Spleen (tissue), 11 donors: ENCODE data around the gene BCL2L11. TPM values are rescaled to one million over a fixed set of nuclear protein-coding genes. Genes with fewer than 3 reads are reported as not detected.

Experiments used
- DNase-seq: peaks from one replicate; pipeline ENCODE4 v3.0.0-alpha.2; 2020
- H3K27ac ChIP-seq, 8 donors: fragments of 200-600 bp; sonication (generic) in 7 of 8; 1 replicate in 4 of 8; 2 replicates in 4 of 8; pipeline versions ENCODE4 v1.5.0 to v1.8.0; 2016 to 2021; ENCODE audit warnings: inconsistent platforms in 4 of 8, mild to moderate bottlenecking in 4 of 8, moderate library complexity in 1 of 8
- H3K27me3 ChIP-seq, 7 donors: fragments of 200-600 bp; sonication (generic) in 6 of 7; replicated peaks in 1 of 7; 1 replicate in 4 of 7; 2 replicates in 3 of 7; pipeline versions ENCODE4 v1.5.0 to v1.8.0; 2016 to 2021; ENCODE audit warnings: inconsistent platforms in 3 of 7, mild to moderate bottlenecking in 1 of 7
- H3K36me3 ChIP-seq, 6 donors: fragments of 200-600 bp; sonication (generic) in 5 of 6; 1 replicate in 4 of 6; 2 replicates in 2 of 6; pipeline versions ENCODE4 v1.5.0 to v1.8.0; 2016 to 2021; ENCODE audit warnings: inconsistent platforms in 2 of 6
- H3K4me1 ChIP-seq, 6 donors: fragments of 200-600 bp; sonication (generic) in 5 of 6; 1 replicate in 3 of 6; 2 replicates in 3 of 6; pipeline versions ENCODE4 v1.5.0 to v1.8.0; 2016 to 2021; ENCODE audit warnings: inconsistent platforms in 3 of 6
- H3K4me3 ChIP-seq, 8 donors: fragments of 200-600 bp; sonication (generic) in 7 of 8; 1 replicate in 4 of 8; 2 replicates in 4 of 8; pipeline versions ENCODE4 v1.5.0 to v1.8.0; 2016 to 2021; ENCODE audit warnings: inconsistent platforms in 4 of 8, mild to moderate bottlenecking in 4 of 8, moderate library complexity in 2 of 8
- H3K9me3 ChIP-seq, 8 donors: fragments of 200-600 bp; sonication (generic) in 7 of 8; 1 replicate in 4 of 8; 2 replicates in 4 of 8; pipeline versions ENCODE4 v1.5.0 to v1.8.0; 2016 to 2021; ENCODE audit warnings: inconsistent platforms in 4 of 8
- CTCF ChIP-seq, 11 experiments: fragments of 200-600 bp in 7 of 11; fragments of 450-650 bp in 4 of 11; sonication (generic) in 4 of 11; IDR thresholded peaks in 8 of 11; conservative IDR thresholded peaks in 3 of 11; 1 replicate in 7 of 11; 2 replicates in 4 of 11; pipeline versions ENCODE4 v1.4.0 to v1.8.0; 2016 to 2021; ENCODE audit warnings: antibody characterized with exemption in 11 of 11, inconsistent platforms in 4 of 11, mild to moderate bottlenecking in 1 of 11
- POLR2A ChIP-seq, 3 donors: fragments of 450-650 bp; IDR thresholded peaks; one replicate each; pipeline ENCODE4 v1.5.1; 2017; ENCODE audit warnings: antibody characterized with exemption in 3 of 3, mild to moderate bottlenecking in 1 of 3
- POLR2AphosphoS5 ChIP-seq, 3 donors: sonication (generic); formaldehyde crosslinking; IDR thresholded peaks; one replicate each; pipeline ENCODE4 v1.5.1; 2017; ENCODE audit warnings: antibody characterized with exemption in 3 of 3
- WGBS, 5 donors: extraction: QIAGEN DNeasy Blood & Tissue Kit in 3 of 5; methylation state at CpG; one replicate each; pipeline versions ENCODE4 v1.1.5 to v1.1.7; 2013 to 2018; 5-methylcytosine and 5-hydroxymethylcytosine counted together
- intact Hi-C: fragments of 100-400 bp; cut with DNase I; formaldehyde crosslinking; loops from one replicate; pipeline ENCODE4 v1.15.0; 2023; ENCODE audit warnings: low total_unique reads
- polyA plus RNA-seq, 3 donors: library from polyadenylated mRNA; stranded (reverse); fragments of 200-250 nt; gene quantifications; one replicate each; pipeline ENCODE4 v1.2.1, GENCODE V29; 2013
- total RNA-seq, 7 donors: library from RNA; depleted of rRNA in 3 of 7; stranded (reverse); fragments of >200 nt in 3 of 7; fragmentation: NEBNext Ultra II Directional in 4 of 7; extraction: Animal tissue kit (Norgen Biotek cat#: 25700) in 4 of 7; gene quantifications; one replicate each; pipeline versions ENCODE4 v1.1.0 to v1.2.1, GENCODE V29; 2016 to 2021
- donor health status: healthy with polysubstance abuse.
- donor health status: DM: no; HTN: no; CAD: no; lungs with moderate emphysema.
- donor health status: DM: no; HTN: no; CAD: no.
- donor health status: Bipolar disorder and iron deficiency.
- donor health status: healthy.
- donor health status: DM: no; HTN: no; CAD: no.
- donor health status: DM: yes; HTN: yes; CAD: no.

The BCL2L11 gene
- total and polyA plus RNA-seq, 10 donors = 4.6 to 95.2 (median 38.4) TPM

- no peaks in the 10 kb centered on the region for H3K36me3 ChIP-seq
- peaks cover 0 to 12% (median 0%) of the 10 kb centered on the region in 6 donors for H3K4me1 ChIP-seq
- 88 to 96% (median 93%) methylated on average over 6 of the region's 6 CpGs for WGBS, 5 donors
- H3K4me3 ChIP-seq = no peak overlapping the region
- H3K27me3 ChIP-seq = no peaks in the 10 kb centered on the region
- no peak for DNase-seq
- H3K27ac ChIP-seq = no peak overlapping the region
- H3K9me3 ChIP-seq = no peaks in the 10 kb centered on the region
- intact Hi-C loops = no loop called here
- TF ChIP-seq POLR2A (IDR thresholded peaks at IDR 0.05) (no peak), POLR2AphosphoS5 (IDR thresholded peaks at IDR 0.05) (no peak)
Measured at GRCh38 chr2:111186933-111187332, 66.2 kb downstream of the BCL2L11 start.

GRCh38 chr2:111188681-111189080 is 68.0 kb downstream of the BCL2L11 start:
- Histone ChIP-seq H3K4me1 (peaks cover 0 to 12% (median 0%) of the 10 kb centered on the region in 6 donors), H3K4me3 (no peak overlapping the region), H3K27ac (no peak overlapping the region), H3K9me3 (no peaks in the 10 kb centered on the region), H3K27me3 (no peaks in the 10 kb centered on the region), H3K36me3 (no peaks in the 10 kb centered on the region)
- TF ChIP-seq POLR2A (IDR thresholded peaks at IDR 0.05) (no peak), POLR2AphosphoS5 (IDR thresholded peaks at IDR 0.05) (no peak), CTCF (IDR thresholded peaks at IDR 0.05 in 8 of 11, conservative IDR thresholded peaks at IDR 0.05 in 3 of 11) (no peak)
- intact Hi-C loops = no loop called here
- WGBS, 5 donors = 92 to 99% (median 94%) methylated on average over 3 of the region's 3 CpGs
- no peak for DNase-seq

- intact Hi-C loops = no loop called here
- H3K27me3 ChIP-seq = no peaks in the 10 kb centered on the region
- H3K9me3 ChIP-seq = no peaks in the 10 kb centered on the region
- TF ChIP-seq POLR2AphosphoS5 (IDR thresholded peaks at IDR 0.05) = no peak
- no peak for TF ChIP-seq CTCF (IDR thresholded peaks at IDR 0.05 in 8 of 11, conservative IDR thresholded peaks at IDR 0.05 in 3 of 11)
- TF ChIP-seq POLR2A (IDR thresholded peaks at IDR 0.05) = no peak
- H3K4me1 ChIP-seq = peaks cover 0 to 12% (median 0%) of the 10 kb centered on the region in 6 donors
- no peak overlapping the region for H3K27ac ChIP-seq
- 70 to 100% (median 91%) methylated on average over 2 of the region's 2 CpGs for WGBS, 5 donors
- no peak for DNase-seq
- no peak overlapping the region for H3K4me3 ChIP-seq
- H3K36me3 ChIP-seq = no peaks in the 10 kb centered on the region
Measured at GRCh38 chr2:111189106-111189505, 68.4 kb downstream of the BCL2L11 start.

- Histone ChIP-seq H3K27ac (no peak overlapping the region), H3K4me3 (no peak overlapping the region), H3K27me3 (no peaks in the 10 kb centered on the region), H3K4me1 (peaks cover 0 to 10% (median under 1%) of the 10 kb centered on the region in 6 donors), H3K36me3 (no peaks in the 10 kb centered on the region), H3K9me3 (no peaks in the 10 kb centered on the region)
- intact Hi-C loops = no loop called here
- no peak for TF ChIP-seq CTCF (IDR thresholded peaks at IDR 0.05 in 8 of 11, conservative IDR thresholded peaks at IDR 0.05 in 3 of 11)
- no peak for TF ChIP-seq POLR2AphosphoS5 (IDR thresholded peaks at IDR 0.05)
- TF ChIP-seq POLR2A (IDR thresholded peaks at IDR 0.05) = no peak
- WGBS, 5 donors = 86 to 95% (median 92%) methylated on average over 7 of the region's 7 CpGs
- DNase-seq = no peak
Measured at GRCh38 chr2:111190816-111191540, 70.3 kb downstream of the BCL2L11 start.
